Neuronal stem cell (in vitro differentiated cells): ENCODE results near the gene TSHZ3.

Experiments used
- DNase-seq: peaks from one replicate; pipeline ENCODE4 v3.0.0-alpha.2; 2013; ENCODE audit warnings: low spot score
- H2AFZ ChIP-seq: one replicate; pipeline ENCODE4 v1.6.1; 2013; ENCODE audit warnings: mild to moderate bottlenecking, low read length, inconsistent platforms
- H2AK5ac ChIP-seq: 2 replicates; pipeline ENCODE4 v1.6.1; 2013; ENCODE audit warnings: low read depth, mild to moderate bottlenecking, inconsistent platforms, low read length, moderate library complexity, mixed read lengths
- H2BK120ac ChIP-seq: 2 replicates; pipeline ENCODE4 v1.6.1; 2013; ENCODE audit warnings: low read depth, mild to moderate bottlenecking, inconsistent platforms, low read length, moderate library complexity, mixed read lengths
- H2BK12ac ChIP-seq: one replicate; pipeline ENCODE4 v1.6.1; 2013; ENCODE audit warnings: low read length, inconsistent platforms
- H2BK15ac ChIP-seq: 2 replicates; pipeline ENCODE4 v1.6.1; 2013; ENCODE audit warnings: mild to moderate bottlenecking, low read length, inconsistent platforms, mixed read lengths
- H2BK5ac ChIP-seq: one replicate; pipeline ENCODE4 v1.6.1; 2013; ENCODE audit warnings: inconsistent platforms, mild to moderate bottlenecking, low read length, moderate library complexity
- H3K14ac ChIP-seq: one replicate; pipeline ENCODE4 v1.6.1; 2013; ENCODE audit warnings: low read length, inconsistent platforms
- H3K18ac ChIP-seq: 2 replicates; pipeline ENCODE4 v1.6.1; 2013; ENCODE audit warnings: low read length, inconsistent platforms
- H3K23ac ChIP-seq: 2 replicates; pipeline ENCODE4 v1.6.1; 2013; ENCODE audit warnings: low read depth, mild to moderate bottlenecking, mixed read lengths, low read length, inconsistent platforms; ENCODE audit not compliant: poor library complexity
- H3K27ac ChIP-seq: replicated peaks from 3 replicates; pipeline ENCODE4 v1.5.1; 2013; ENCODE audit warnings: low read length, inconsistent platforms
- H3K27me3 ChIP-seq, 3 experiments: 2 replicates each; pipeline ENCODE4 v1.6.1; 2013; ENCODE audit warnings: low read length in 3 of 3, mild to moderate bottlenecking in 2 of 3, inconsistent platforms in 1 of 3, low read depth in 1 of 3, mixed read lengths in 1 of 3, moderate library complexity in 1 of 3; ENCODE audit not compliant: control insufficient read depth in 3 of 3, insufficient read depth in 3 of 3
- H3K36me3 ChIP-seq, 2 donors: replicated peaks in 1 of 2; 2 replicates each; pipeline ENCODE4 v1.6.1; 2013; ENCODE audit warnings: low read length in 2 of 2; ENCODE audit not compliant: control insufficient read depth in 2 of 2, insufficient read depth in 2 of 2
- H3K4ac ChIP-seq: 2 replicates; pipeline ENCODE4 v1.6.1; 2013; ENCODE audit warnings: inconsistent platforms, mild to moderate bottlenecking, low read length, moderate library complexity
- H3K4me1 ChIP-seq, 2 donors: 1 replicate in 1 of 2; 2 replicates in 1 of 2; pipeline ENCODE4 v1.6.1; 2013; ENCODE audit warnings: low read length in 2 of 2, low read depth in 1 of 2; ENCODE audit not compliant: control insufficient read depth in 2 of 2, insufficient read depth in 1 of 2
- H3K4me2 ChIP-seq: one replicate; pipeline ENCODE4 v1.6.1; 2013; ENCODE audit warnings: mild to moderate bottlenecking, low read length, inconsistent platforms; ENCODE audit not compliant: insufficient read depth, poor library complexity, severe bottlenecking
- H3K4me3 ChIP-seq, 2 donors: 2 replicates each; pipeline ENCODE4 v1.5.1; 2013; ENCODE audit warnings: low read length in 2 of 2, mild to moderate bottlenecking in 2 of 2, inconsistent platforms in 1 of 2, moderate library complexity in 1 of 2
- H3K79me1 ChIP-seq: one replicate; pipeline ENCODE4 v1.6.1; 2013; ENCODE audit warnings: low read depth, mild to moderate bottlenecking, inconsistent platforms, low read length, moderate library complexity
- H3K9ac ChIP-seq: one replicate; pipeline ENCODE4 v1.6.1; 2013; ENCODE audit warnings: mild to moderate bottlenecking, low read depth, low read length, inconsistent platforms; ENCODE audit not compliant: poor library complexity
- H3K9me3 ChIP-seq, 2 donors: replicated peaks in 1 of 2; 2 replicates each; pipeline versions ENCODE3 to v1.6.1; 2013; ENCODE audit warnings: low read length in 2 of 2, mild to moderate bottlenecking in 2 of 2, inconsistent platforms in 1 of 2, low read depth in 1 of 2, mixed read lengths in 1 of 2, moderate library complexity in 1 of 2; ENCODE audit not compliant: control insufficient read depth in 2 of 2, insufficient read depth in 1 of 2
- H4K8ac ChIP-seq: one replicate; pipeline ENCODE4 v1.6.1; 2013; ENCODE audit warnings: low read depth, mild to moderate bottlenecking, inconsistent platforms, low read length, moderate library complexity
- H4K91ac ChIP-seq: one replicate; pipeline ENCODE4 v1.6.1; 2013; ENCODE audit warnings: low read length, low read depth, mild to moderate bottlenecking, inconsistent platforms; ENCODE audit not compliant: poor library complexity
- WGBS, 2 donors: extraction: QIAGEN DNeasy Blood & Tissue Kit; methylation state at CpG; one replicate each; pipeline ENCODE4 v1.1.7; 2013; ENCODE audit warnings: missing lambda C conversion rate in 2 of 2, mixed read lengths in 1 of 2; ENCODE audit not compliant: insufficient read length in 2 of 2, insufficient replicate concordance in 1 of 2; ENCODE audit errors: extremely low coverage in 2 of 2; 5-methylcytosine and 5-hydroxymethylcytosine counted together

TSHZ3 gene

DNA sequence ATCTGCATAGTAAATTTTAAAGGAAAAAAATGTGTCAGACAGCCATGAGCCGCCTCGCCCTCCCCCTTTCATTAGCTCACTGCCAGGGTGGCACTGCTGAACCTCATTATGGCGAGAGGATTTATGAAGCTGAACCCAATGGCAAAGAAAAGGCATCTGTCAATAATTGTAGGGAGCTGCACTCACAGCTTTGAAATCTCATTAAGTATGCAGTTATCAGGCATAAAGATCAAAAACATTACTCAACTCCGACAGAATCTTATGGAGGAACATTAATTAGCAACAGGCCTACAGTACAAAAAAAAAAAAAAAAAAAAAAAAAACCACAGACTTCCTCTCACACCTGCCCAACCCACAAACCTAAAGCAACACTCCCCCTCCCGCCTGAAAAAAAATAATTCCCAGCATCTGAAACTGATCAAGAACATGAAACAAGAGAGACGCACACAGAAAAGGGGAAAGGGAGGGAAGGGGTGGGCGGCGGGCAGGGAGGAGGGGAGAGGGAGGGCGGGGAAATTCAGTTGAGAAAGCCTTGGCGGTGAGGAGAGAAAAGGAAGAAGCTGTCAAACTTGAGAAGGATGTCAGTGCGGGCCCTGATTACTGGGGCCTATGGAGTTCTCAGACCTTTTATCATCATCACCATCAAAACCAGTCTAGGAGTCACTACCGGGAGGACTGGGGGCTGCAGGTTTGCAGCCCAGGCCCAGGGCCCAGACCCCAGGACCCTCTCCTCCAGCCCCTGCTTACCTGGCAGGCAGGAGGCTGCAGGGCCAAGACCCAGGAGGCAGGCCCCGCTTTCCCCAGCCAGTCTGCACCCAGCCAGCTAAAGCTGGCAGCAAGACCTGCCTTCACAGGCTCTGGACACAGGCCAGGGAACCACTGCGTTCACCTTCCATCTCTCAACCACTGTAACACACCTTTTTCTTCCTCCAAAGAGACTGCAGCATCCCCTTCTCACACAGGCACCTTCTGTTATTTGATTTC lies 8.9 kb downstream of the TSHZ3 start:
- Histone ChIP-seq H3K18ac (peak overlapping the region; percentile 17), H3K4ac (no peak overlapping the region), H4K8ac (no peak overlapping the region), H2AK5ac (no peak overlapping the region), H2BK15ac (no peak overlapping the region), H3K4me3 (no peak overlapping the region), H3K36me3 (no peaks in the 10 kb centered on the region), H2BK120ac (no peak overlapping the region), H3K79me1 (no peaks in the 10 kb centered on the region), H3K4me2 (no peak overlapping the region), H3K4me1 (no peaks in the 10 kb centered on the region), H3K23ac (no peak overlapping the region), H2BK5ac (no peak overlapping the region), H3K9ac (no peak overlapping the region), H4K91ac (no peak overlapping the region), H3K9me3 (no peaks in the 10 kb centered on the region), H2BK12ac (no peak overlapping the region), H3K27me3 (peaks cover 0 to 22% (median 2%) of the 10 kb centered on the region in 3 experiments), H2AFZ (no peak overlapping the region), H3K14ac (no peak overlapping the region), H3K27ac (no peak overlapping the region)
- no CpG with 5 or more reads among the region's 14 CpGs for WGBS, 2 donors
- no peak for DNase-seq

DNA sequence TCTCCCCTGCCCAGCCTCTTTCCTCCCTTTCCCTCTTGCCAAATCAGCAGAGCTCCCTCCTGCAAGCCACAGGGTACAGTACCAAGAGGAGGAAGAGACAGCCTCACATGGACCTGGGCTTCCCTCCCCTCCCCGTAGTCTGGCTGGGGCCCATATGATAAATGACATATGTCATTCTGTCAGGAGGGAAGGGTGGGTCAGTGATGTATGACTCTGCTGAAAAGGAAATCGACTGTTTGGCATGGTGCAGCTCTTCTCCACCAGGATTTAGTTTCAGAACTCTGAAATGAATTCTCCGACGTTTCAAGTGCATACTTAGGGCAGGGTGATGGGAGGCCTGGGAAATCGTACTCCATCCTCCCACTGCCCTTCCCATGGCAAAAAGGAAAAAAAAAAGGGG lies 9.8 kb downstream of the TSHZ3 start:
- H4K91ac ChIP-seq: no peak overlapping the region
- no peak overlapping the region for H3K4ac ChIP-seq
- no CpG with 5 or more reads among the region's 5 CpGs for WGBS, 2 donors
- no peaks in the 10 kb centered on the region for H3K9me3 ChIP-seq
- DNase-seq: no peak
- no peak overlapping the region for H3K18ac ChIP-seq
- no peak overlapping the region for H3K4me3 ChIP-seq
- H3K27me3 ChIP-seq: peaks cover 0 to 13% (median 2%) of the 10 kb centered on the region in 3 experiments
- H3K27ac ChIP-seq: no peak overlapping the region
- H2AFZ ChIP-seq: no peak overlapping the region
- no peak overlapping the region for H3K9ac ChIP-seq
- H2BK15ac ChIP-seq: no peak overlapping the region
- no peak overlapping the region for H3K23ac ChIP-seq
- no peaks in the 10 kb centered on the region for H3K36me3 ChIP-seq
- H2BK120ac ChIP-seq: no peak overlapping the region
- H3K4me2 ChIP-seq: no peak overlapping the region
- H2BK5ac ChIP-seq: no peak overlapping the region
- H2BK12ac ChIP-seq: no peak overlapping the region
- H3K79me1 ChIP-seq: no peaks in the 10 kb centered on the region
- no peaks in the 10 kb centered on the region for H3K4me1 ChIP-seq
- H2AK5ac ChIP-seq: no peak overlapping the region
- no peak overlapping the region for H3K14ac ChIP-seq
- H4K8ac ChIP-seq: no peak overlapping the region

DNA sequence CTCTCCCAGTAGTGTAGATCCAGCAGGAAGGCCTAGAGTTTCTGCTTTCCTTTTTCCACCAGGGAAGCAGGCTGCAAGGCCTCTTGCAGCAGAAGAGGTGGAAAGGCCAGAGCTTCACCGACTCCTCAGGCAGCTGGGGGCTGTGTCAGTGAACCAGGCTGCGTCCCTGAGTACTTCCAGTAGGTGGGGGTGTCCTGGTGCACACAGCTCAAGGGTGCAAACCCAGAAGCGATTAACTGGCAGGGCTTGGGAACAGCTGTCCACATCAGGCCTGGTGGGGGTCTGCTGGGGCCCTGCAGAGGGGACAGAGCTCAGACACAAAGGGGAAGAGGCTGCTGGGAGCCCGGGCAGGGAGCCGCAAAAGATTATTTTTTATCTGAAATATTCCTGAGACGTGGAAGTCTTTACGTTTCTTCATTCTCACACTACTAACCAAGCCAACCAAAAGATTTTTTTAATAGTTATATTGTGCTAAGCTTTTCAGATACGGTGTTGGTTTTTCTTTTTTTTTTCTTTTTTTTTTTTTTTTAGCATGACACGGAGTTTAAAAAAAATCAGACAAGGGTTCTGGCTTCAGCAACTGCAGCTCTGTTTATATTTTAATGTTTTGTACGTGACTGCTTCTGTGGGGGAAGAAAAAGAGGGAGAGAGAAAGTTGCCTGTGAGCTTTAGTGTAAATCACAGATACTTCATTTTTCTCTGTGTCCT lies 11.0 kb downstream of the TSHZ3 start:
- Histone ChIP-seq H4K8ac (no peak overlapping the region), H2BK120ac (no peak overlapping the region), H3K9me3 (no peaks in the 10 kb centered on the region), H3K14ac (no peak overlapping the region), H3K27me3 (peaks cover 0 to 7% (median 2%) of the 10 kb centered on the region in 3 experiments), H3K9ac (no peak overlapping the region), H2BK15ac (no peak overlapping the region), H2AFZ (no peak overlapping the region), H3K4ac (no peak overlapping the region), H3K4me2 (no peak overlapping the region), H3K4me3 (no peak overlapping the region), H2AK5ac (no peak overlapping the region), H4K91ac (no peak overlapping the region), H3K27ac (no peak overlapping the region), H3K4me1 (no peaks in the 10 kb centered on the region), H3K36me3 (no peaks in the 10 kb centered on the region), H3K79me1 (no peaks in the 10 kb centered on the region), H2BK5ac (no peak overlapping the region), H2BK12ac (no peak overlapping the region), H3K23ac (no peak overlapping the region), H3K18ac (no peak overlapping the region)
- no CpG with 5 or more reads among the region's 10 CpGs for WGBS, 2 donors
- no peak for DNase-seq
